Measurements from ENCODE around the gene RAI1. TPM values are rescaled to one million over a fixed set of nuclear protein-coding genes. Genes with fewer than 3 reads are reported as not detected.

The RAI1 gene
- total and polyA plus RNA-seq, 7 donors: 1.8 to 31.9 (median 9.3) TPM

- peak overlapping the region; percentile 21 to 75 (median 68) for H3K27ac ChIP-seq
- DNase-seq: no peak
Observed at GRCh38 chr17:17728550-17729251, 47.4 kb downstream of the RAI1 start.

GRCh38 chr17:17729620-17730249, 48.5 kb downstream of the RAI1 start:
- no peak for DNase-seq
- TF ChIP-seq POLR2A (IDR thresholded peaks at IDR 0.05) (no peak), POLR2AphosphoS5 (IDR thresholded peaks at IDR 0.05) (no peak), CTCF (IDR thresholded peaks at IDR 0.05) (peak; percentile 7 to 63 (median 52)), EP300 (IDR thresholded peaks at IDR 0.05) (no peak)
- H3K36me3 ChIP-seq: no peaks in the 10 kb centered on the region
- H3K27ac ChIP-seq: peak overlapping the region; percentile 21 to 75 (median 68)
- no peaks in the 10 kb centered on the region for H3K9me3 ChIP-seq
- no peak overlapping the region for H3K4me3 ChIP-seq
- no peaks in the 10 kb centered on the region for H3K27me3 ChIP-seq
- peaks cover 0 to 74% (median 47%) of the 10 kb centered on the region in 4 donors for H3K4me1 ChIP-seq
- intact Hi-C loops (cut with DNase I): no loop called here
- WGBS, 2 donors: 53 to 65% methylated on average over 5 of the region's 5 CpGs

More at GRCh38 chr17:17728550-17729251, 47.4 kb downstream of the RAI1 start:
- H3K4me3 ChIP-seq: no peak overlapping the region
- H3K4me1 ChIP-seq: peaks cover 0 to 76% (median 53%) of the 10 kb centered on the region in 4 donors
- TF ChIP-seq CTCF (IDR thresholded peaks at IDR 0.05) (no peak), EP300 (IDR thresholded peaks at IDR 0.05) (no peak), POLR2A (IDR thresholded peaks at IDR 0.05) (no peak), POLR2AphosphoS5 (IDR thresholded peaks at IDR 0.05) (no peak)
- no peaks in the 10 kb centered on the region for H3K36me3 ChIP-seq
- no peaks in the 10 kb centered on the region for H3K27me3 ChIP-seq
- H3K9me3 ChIP-seq: no peaks in the 10 kb centered on the region
- intact Hi-C loops (cut with DNase I): no loop called here
- WGBS, 2 donors: 73 to 84% methylated on average over 10 of the region's 10 CpGs

- Histone ChIP-seq H3K4me3 (no peak overlapping the region), H3K27ac (peak overlapping the region; percentile 9 to 75 (median 68)), H3K27me3 (no peaks in the 10 kb centered on the region), H3K36me3 (no peaks in the 10 kb centered on the region), H3K9me3 (no peaks in the 10 kb centered on the region), H3K4me1 (peaks cover 0 to 67% (median 40%) of the 10 kb centered on the region in 4 donors)
- TF ChIP-seq CTCF (IDR thresholded peaks at IDR 0.05) (no peak), POLR2A (IDR thresholded peaks at IDR 0.05) (no peak), EP300 (IDR thresholded peaks at IDR 0.05) (no peak), POLR2AphosphoS5 (IDR thresholded peaks at IDR 0.05) (no peak)
- intact Hi-C loops (cut with DNase I): no loop called here
- 90 to 93% methylated on average over 14 of the region's 14 CpGs for WGBS, 2 donors
- no peak for DNase-seq
Observed at GRCh38 chr17:17730250-17730935, 49.1 kb downstream of the RAI1 start.

GRCh38 chr17:17732444-17732843, 51.2 kb downstream of the RAI1 start:
- intact Hi-C loops (cut with DNase I): no loop called here
- H3K4me3 ChIP-seq: no peak overlapping the region
- no peak for DNase-seq
- no peak for TF ChIP-seq CTCF (IDR thresholded peaks at IDR 0.05)
- H3K36me3 ChIP-seq: no peaks in the 10 kb centered on the region
- no peaks in the 10 kb centered on the region for H3K9me3 ChIP-seq
- WGBS, 2 donors: 85 to 88% methylated on average over 4 of the region's 4 CpGs
- peak overlapping the region; percentile 49 to 75 (median 68) for H3K27ac ChIP-seq
- peaks cover 0 to 65% (median 38%) of the 10 kb centered on the region in 4 donors for H3K4me1 ChIP-seq
- no peaks in the 10 kb centered on the region for H3K27me3 ChIP-seq

All from sigmoid colon (tissue), 7 donors.